Ishikawa (cell line): ENCODE results near the gene FAM168A.

Source experiments
- CEBPB ChIP-seq: IDR thresholded peaks from 2 replicates; pipeline ENCODE4 v1.6.1; 2012
- CREB1 ChIP-seq: IDR thresholded peaks from 2 replicates; pipeline ENCODE4 v1.6.1; 2012; ENCODE audit warnings: low read depth
- EGR1 ChIP-seq: IDR thresholded peaks from 2 replicates; pipeline ENCODE4 v1.6.1; 2012
- EP300 ChIP-seq: IDR thresholded peaks from 2 replicates; pipeline ENCODE4 v1.6.1; 2012; ENCODE audit warnings: borderline replicate concordance
- MAX ChIP-seq: IDR thresholded peaks from 2 replicates; pipeline ENCODE4 v1.6.1; 2012
- NFIC ChIP-seq: IDR thresholded peaks from 2 replicates; pipeline ENCODE4 v1.6.1; 2012
- RAD21 ChIP-seq: IDR thresholded peaks from 2 replicates; pipeline ENCODE4 v1.6.1; 2012; ENCODE audit warnings: low read depth
- REST ChIP-seq: IDR thresholded peaks from 2 replicates; pipeline ENCODE4 v1.6.1; 2012; ENCODE audit warnings: low read depth, mild to moderate bottlenecking
- TAF1 ChIP-seq: IDR thresholded peaks from 2 replicates; pipeline ENCODE4 v1.6.1; 2012; ENCODE audit warnings: low read depth, mild to moderate bottlenecking
- TCF12 ChIP-seq: IDR thresholded peaks from 2 replicates; pipeline ENCODE4 v1.6.1; 2012; ENCODE audit warnings: low read depth
- TEAD4 ChIP-seq: IDR thresholded peaks from 2 replicates; pipeline ENCODE4 v1.6.1; 2012
- USF1 ChIP-seq: IDR thresholded peaks from 2 replicates; pipeline ENCODE4 v1.6.1; 2012
- YY1 ChIP-seq: IDR thresholded peaks from 2 replicates; pipeline ENCODE4 v1.6.1; 2012; ENCODE audit warnings: low read depth

GRCh38 chr11:73596547-73596946, 1.4 kb downstream of the FAM168A start:
- TF ChIP-seq USF1 (no peak), MAX (no peak), TCF12 (no peak), NFIC (no peak), CREB1 (no peak), EP300 (no peak), YY1 (no peak), RAD21 (no peak), TEAD4 (no peak), CEBPB (no peak), EGR1 (no peak), REST (no peak), TAF1 (no peak)
